IPS DF 4.7 (cell line): Measurements from ENCODE around the gene ASPHD2.
"Not testable (repeated sequence)": the region's sequence is repeated elsewhere in the genome, so short reads cannot be mapped to it uniquely, and the experiment has no call there.

Experiments used
- DNase-seq: peaks from one replicate; pipeline ENCODE4 v3.0.0-alpha.2; 2013; ENCODE audit warnings: low spot score; ENCODE audit errors: extremely low read depth

ASPHD2 gene

GRCh38 chr22:26416670-26417276 is 12.3 kb upstream of the ASPHD2 start:
- no peak for DNase-seq

GRCh38 chr22:26417406-26417805 is 11.7 kb upstream of the ASPHD2 start:
- no peak for DNase-seq

GRCh38 chr22:26418620-26419019 is 10.4 kb upstream of the ASPHD2 start:
- no peak for DNase-seq

- DNase-seq, result no peak
These were observed 2.1 kb upstream of the ASPHD2 start for GRCh38 chr22:26426924-26427323.

- DNase-seq, result no peak
These were observed 612 bp downstream of the ASPHD2 start for GRCh38 chr22:26429458-26430286.

GRCh38 chr22:26430600-26430999 is 1.5 kb downstream of the ASPHD2 start:
- no peak for DNase-seq

- no peak for DNase-seq
These were observed 2.4 kb downstream of the ASPHD2 start for GRCh38 chr22:26431261-26431995.

GRCh38 chr22:26432619-26433311 is 3.7 kb downstream of the ASPHD2 start:
- DNase-seq, result no peak

- DNase-seq, result no peak
These were observed 4.7 kb downstream of the ASPHD2 start for GRCh38 chr22:26433805-26434204.

- no peak for DNase-seq
These were observed 6.5 kb downstream of the ASPHD2 start for GRCh38 chr22:26435327-26436093.

GRCh38 chr22:26436903-26437515 is 7.9 kb downstream of the ASPHD2 start:
- DNase-seq, result no peak

- DNase-seq, result no peak
These were observed 8.8 kb downstream of the ASPHD2 start for GRCh38 chr22:26437694-26438392.

- DNase-seq, result not testable (repeated sequence)
These were observed 9.7 kb downstream of the ASPHD2 start for GRCh38 chr22:26438776-26439175.

GRCh38 chr22:26439559-26439958 is 10.5 kb downstream of the ASPHD2 start:
- no peak for DNase-seq

- DNase-seq, result no peak
These were observed 13.2 kb downstream of the ASPHD2 start for GRCh38 chr22:26442086-26442756.

- no peak for DNase-seq
These were observed 15.0 kb downstream of the ASPHD2 start for GRCh38 chr22:26443901-26444690.

- no peak for DNase-seq
These were observed 15.7 kb downstream of the ASPHD2 start for GRCh38 chr22:26444777-26445176.

GRCh38 chr22:26445577-26446275 is 16.7 kb downstream of the ASPHD2 start:
- no peak for DNase-seq
